Activated T-helper 9 cell treated with anti-CD3 and anti-CD28 coated beads, Interleukin-2, amount 50 U/mL, for 16 hours (primary cell): ENCODE measurements around the gene GRM7.

ENCODE experiments used
- DNase-seq: peaks from one replicate; pipeline ENCODE4 v3.0.0-alpha.2; 2020; ENCODE audit warnings: low read depth

GRM7 gene

DNA sequence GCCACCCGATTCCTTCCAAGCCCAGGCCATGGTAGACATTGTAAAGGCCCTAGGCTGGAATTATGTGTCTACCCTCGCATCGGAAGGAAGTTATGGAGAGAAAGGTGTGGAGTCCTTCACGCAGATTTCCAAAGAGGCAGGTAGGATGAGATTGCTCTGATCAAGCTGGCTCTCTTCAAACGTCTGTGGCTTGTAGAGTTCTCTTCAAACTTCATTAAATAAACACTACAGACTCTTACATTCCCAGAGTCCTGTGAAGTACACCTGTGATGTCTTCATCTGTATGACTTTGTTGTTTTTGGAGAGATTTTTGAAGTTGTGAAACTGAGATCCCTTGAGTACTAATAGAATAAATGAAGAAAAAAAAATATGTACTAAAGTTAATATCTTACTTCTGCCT lies 285.6 kb downstream of the GRM7 start:
- DNase-seq = no peak

DNA sequence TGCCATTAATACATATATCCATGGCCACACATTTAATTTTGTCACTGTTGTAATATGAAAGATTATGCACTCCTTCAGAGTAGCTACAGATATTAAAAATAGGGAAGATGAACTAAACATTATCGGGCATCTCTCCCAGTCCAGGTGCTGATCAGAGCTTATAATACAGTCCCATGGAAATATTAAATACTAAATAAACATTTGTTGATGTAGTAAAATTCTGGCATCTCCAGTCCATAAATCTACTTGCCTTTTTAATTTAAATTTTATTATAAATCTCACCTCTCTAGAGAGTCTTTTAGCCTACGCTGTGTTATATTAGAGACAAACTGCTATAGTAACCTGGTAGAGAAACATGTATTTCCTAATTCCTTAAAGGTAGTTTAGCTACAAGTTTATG lies 297.6 kb downstream of the GRM7 start:
- DNase-seq = no peak

DNA sequence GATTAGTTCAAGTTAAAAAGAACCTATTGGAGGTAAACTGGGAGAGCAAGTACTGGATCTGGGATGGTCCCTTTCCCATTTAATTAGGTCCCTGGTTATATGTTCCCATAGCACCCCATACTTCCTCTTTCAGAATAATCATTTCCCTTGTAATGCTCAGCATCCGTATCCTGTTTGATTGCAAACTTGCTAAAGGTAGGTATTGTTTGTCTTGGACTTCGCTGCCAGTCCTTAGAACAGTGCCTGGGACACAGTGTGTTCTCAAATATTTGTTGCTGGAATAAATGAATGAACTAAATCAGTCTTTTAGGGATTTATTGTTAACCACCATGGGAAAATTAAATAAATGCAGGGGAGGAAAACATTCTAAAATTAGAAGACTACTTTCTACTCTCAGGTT lies 299.8 kb downstream of the GRM7 start:
- DNase-seq = no peak

DNA sequence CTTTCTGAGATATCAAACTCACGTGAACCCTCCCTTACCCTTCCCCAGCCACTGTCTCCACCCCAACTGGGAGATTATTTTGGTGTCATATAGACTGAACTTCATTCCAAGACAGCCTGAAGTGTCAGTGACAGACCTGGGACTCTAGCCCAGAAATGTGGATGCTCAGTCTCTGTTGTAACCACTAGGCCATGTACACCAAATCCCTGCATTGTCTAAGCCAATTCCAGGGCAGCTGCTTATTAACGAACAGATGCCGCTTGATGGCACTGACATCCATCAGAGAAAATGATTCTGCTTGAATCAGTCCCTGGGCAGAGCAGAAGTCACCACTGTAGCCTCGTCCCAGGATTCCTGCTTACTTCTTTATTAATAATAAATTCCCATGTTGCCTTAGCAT lies 305.5 kb downstream of the GRM7 start:
- no peak for DNase-seq

DNA sequence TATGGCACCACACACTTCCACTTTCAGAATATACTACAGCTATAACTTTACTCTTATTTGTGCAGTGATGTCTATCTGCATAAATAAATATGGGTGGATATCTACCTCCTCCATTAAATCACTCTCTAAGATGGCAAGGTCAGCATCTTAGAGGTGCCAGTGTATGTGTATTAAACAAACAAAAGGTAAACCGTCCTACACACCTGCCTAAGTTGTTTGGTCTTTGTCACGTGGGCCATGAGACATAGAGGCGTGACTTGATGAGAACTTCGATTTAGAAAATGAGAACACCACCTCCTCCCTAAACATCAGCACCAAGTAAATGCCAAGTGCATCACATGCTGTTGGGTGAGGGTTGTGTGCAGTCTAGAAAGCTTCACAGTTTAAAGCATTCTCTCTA lies 310.6 kb downstream of the GRM7 start:
- no peak for DNase-seq

DNA sequence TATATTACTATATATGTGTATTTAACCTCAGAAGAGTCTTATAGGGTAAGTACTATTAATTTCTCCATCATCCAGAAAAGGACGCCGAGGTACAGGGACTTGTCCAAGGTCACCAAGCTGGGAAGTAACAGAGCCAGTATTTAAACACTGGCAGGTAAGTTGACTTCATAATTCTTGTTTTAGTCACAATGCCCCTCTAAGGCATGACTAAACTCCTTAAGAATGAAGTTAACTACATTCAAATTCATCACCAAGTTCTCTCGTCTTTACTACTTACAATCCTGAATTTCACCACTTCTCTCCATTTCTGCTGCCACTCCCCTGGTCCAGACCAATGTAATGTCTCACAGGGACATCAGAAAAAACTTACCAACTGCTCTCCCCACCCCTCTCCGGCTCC lies 312.1 kb downstream of the GRM7 start:
- no peak for DNase-seq

DNA sequence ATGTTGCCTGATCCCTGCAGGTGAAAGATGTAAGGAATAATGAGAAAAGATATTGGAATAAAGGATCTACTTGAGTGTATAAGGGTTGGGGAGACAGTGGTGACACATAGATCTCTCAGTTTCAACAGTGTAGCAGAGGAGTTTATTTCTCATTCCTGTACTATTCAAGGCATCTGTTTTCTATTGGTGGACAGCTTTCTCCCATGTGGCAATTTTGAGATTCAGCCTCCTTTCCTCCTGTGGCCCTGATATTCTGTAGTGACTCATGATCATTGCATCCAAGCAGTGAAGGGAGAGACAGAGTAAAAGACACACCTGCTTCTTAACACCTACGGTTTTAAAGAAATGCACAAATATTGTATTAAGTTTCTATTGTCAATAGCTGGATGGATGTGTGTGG lies 327.6 kb downstream of the GRM7 start:
- DNase-seq = no peak

GRCh38 chr3:7190095-7190494 lies 329.2 kb downstream of the GRM7 start:
- DNase-seq = no peak

- DNase-seq = no peak
Measured at GRCh38 chr3:7193269-7193668, 332.4 kb downstream of the GRM7 start.

GRCh38 chr3:7194071-7194835 lies 333.3 kb downstream of the GRM7 start:
- DNase-seq = no peak

DNA sequence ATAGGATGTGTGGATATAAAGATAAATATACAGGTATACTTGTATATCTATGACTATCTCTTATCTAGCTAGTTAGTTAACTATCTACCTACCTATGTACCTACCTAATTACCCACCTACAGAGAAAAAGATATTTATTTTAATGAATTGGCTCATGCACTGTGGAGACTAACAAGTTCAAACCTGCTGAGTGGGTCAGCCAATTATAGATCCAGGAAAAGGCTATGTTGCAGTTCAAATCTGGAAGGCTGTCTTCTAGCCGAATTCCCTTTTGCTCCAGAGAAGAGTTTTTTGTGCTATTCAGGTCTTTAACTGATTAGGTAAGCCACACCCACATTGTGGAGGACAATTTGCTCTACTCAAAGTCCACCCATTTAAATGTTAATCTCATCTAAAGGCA lies 335.0 kb downstream of the GRM7 start:
- no peak for DNase-seq

DNA sequence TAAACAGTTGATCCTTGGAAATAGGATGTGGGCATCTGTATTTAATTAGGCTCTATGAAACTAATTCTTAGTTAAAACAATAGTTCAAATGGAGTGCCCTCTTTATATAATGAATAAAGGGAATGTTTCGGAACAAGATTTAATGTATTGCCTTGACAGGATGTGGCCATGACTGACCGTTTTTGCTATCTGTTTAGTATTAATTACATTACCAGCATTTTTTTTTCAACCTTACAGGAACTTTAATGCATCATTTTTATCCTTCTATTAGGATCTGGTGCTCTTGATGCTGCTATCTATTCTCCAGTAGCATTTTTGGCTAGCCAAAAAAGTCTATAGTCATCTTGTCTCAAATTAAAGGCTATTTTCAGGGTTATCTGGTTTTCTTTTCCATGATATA lies 340.9 kb downstream of the GRM7 start:
- no peak for DNase-seq

- DNase-seq = no peak
Measured at GRCh38 chr3:7203969-7204847, 343.3 kb downstream of the GRM7 start.

DNA sequence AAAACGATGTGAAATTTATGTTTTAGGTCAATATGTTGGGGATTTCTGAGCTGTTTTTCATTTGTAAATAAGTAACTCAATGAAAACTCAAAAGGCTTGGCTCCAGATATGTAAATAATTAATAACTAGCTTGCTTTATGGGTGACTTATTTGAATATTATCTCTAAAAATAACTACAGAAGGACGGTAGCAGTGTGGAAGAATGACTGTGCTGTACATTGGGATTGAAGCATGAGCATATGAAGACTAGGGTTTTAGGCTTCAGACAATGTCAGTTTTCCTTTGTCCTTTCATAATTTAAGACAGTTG lies 343.9 kb downstream of the GRM7 start:
- no peak for DNase-seq

DNA sequence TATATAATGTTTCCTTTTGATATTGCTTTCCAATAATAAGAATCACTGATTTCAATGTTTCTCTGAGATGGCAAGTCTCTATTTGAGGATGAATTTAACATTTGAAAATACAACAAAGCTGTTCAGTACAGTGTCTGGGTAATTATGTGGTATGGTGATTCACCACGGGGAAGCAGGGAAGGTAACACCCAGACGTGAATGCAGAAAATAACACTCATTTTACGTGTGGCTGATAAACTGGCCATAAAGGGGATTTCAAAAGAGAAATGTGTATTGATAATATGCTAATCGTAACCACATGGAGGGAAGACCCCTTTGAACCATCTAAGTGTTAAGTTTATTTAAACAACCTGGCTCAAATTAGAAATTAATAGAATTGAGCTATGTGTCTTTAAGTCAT lies 344.6 kb downstream of the GRM7 start:
- no peak for DNase-seq

- no peak for DNase-seq
Measured at GRCh38 chr3:7205962-7206361, 345.0 kb downstream of the GRM7 start.

DNA sequence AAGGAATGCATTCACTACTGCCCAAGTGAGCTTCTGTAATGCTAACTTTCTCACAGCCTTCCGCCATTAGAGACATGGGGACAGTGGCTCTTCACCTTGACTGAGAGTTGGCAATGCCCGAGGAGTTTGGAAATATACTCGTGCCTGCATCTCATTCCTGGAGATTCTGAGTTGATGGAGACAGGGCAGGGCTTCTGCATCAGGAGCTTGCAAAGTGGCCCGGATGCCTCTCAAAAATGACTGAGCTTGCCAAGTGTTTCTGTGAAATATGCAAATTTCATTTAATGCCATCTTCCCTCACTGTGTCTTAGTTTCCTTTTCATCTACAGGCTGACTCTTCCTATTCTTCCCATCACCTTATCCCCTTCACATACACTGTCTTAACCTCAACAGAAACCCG lies 346.2 kb downstream of the GRM7 start:
- no peak for DNase-seq

GRCh38 chr3:7207928-7208327 lies 347.0 kb downstream of the GRM7 start:
- no peak for DNase-seq

GRCh38 chr3:7209098-7209497 lies 348.2 kb downstream of the GRM7 start:
- DNase-seq = no peak

DNA sequence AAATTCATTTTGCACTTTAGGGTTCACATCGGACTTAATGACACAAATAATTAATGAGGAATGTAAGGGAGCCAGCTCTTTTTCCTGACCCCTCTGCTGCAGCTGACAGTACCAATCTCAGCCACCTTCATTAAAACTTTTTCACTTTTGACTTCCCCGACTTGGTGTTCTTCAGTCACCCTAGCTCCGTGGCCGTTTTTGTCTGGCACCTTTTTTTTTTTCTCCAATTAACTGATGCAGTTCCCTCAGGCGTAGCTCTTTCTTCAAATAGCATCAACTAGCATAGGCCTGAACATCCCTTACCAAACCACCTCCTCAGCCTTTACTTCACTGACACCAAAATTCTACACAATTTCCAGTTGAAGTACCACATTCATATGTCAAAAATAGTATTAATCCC lies 350.8 kb downstream of the GRM7 start:
- DNase-seq = no peak

GRCh38 chr3:7215706-7216105 lies 354.8 kb downstream of the GRM7 start:
- no peak for DNase-seq

- no peak for DNase-seq
Measured at GRCh38 chr3:7226393-7226792, 365.5 kb downstream of the GRM7 start.

GRCh38 chr3:7238565-7239295 lies 377.8 kb downstream of the GRM7 start:
- DNase-seq = no peak
